GM23338 (cell line): ENCODE measurements around the gene UBL4A. TPM values are rescaled to one million over a fixed set of nuclear protein-coding genes. Genes with fewer than 3 reads are reported as not detected.

Experiments
- ATAC-seq: fragments of 200-7000 bp; cut with Tn5 transposase; 3 replicates; pipeline ENCODE4 v1.9.1; 2020
- DNase-seq: peaks from one replicate; pipeline ENCODE4 v3.0.0-alpha.2; 2015; ENCODE audit warnings: low spot score
- H2AFZ ChIP-seq: fragments of 200-600 bp; sonication (generic); 2 replicates; pipeline ENCODE4 v1.8.0; 2016; ENCODE audit warnings: antibody characterized with exemption, mild to moderate bottlenecking, moderate library complexity
- H3F3A ChIP-seq: fragments of 200-600 bp; sonication (generic); replicated peaks from 2 replicates; pipeline ENCODE4 v1.8.0; 2017; ENCODE audit warnings: antibody characterized with exemption, mixed run types, low read depth
- H3K27ac ChIP-seq: fragments of 200-600 bp; sonication (generic); 2 replicates; pipeline ENCODE4 v1.6.1; 2016; ENCODE audit warnings: low read depth
- H3K27me3 ChIP-seq: fragments of 200-600 bp; sonication (generic); 2 replicates; pipeline ENCODE4 v1.8.0; 2016; ENCODE audit warnings: mild to moderate bottlenecking, mixed run types, moderate library complexity; ENCODE audit not compliant: insufficient read depth
- H3K36me3 ChIP-seq: fragments of 200-600 bp; sonication (generic); 2 replicates; pipeline ENCODE4 v1.8.0; 2016; ENCODE audit warnings: mild to moderate bottlenecking; ENCODE audit not compliant: insufficient read depth
- H3K4me1 ChIP-seq: fragments of 200-600 bp; sonication (generic); 2 replicates; pipeline ENCODE4 v1.8.0; 2016; ENCODE audit warnings: mild to moderate bottlenecking, moderate library complexity; ENCODE audit not compliant: insufficient read depth
- H3K4me2 ChIP-seq: fragments of 200-600 bp; sonication (generic); 2 replicates; pipeline ENCODE4 v1.7.1; 2017; ENCODE audit warnings: mixed run types
- H3K4me3 ChIP-seq: fragments of 200-600 bp; sonication (generic); 2 replicates; pipeline ENCODE4 v1.6.1; 2016; ENCODE audit warnings: mixed run types
- H3K79me2 ChIP-seq: fragments of 200-600 bp; sonication (generic); replicated peaks from 2 replicates; pipeline ENCODE4 v1.8.0; 2017; ENCODE audit warnings: mild to moderate bottlenecking; ENCODE audit not compliant: insufficient read depth
- H3K9me2 ChIP-seq: fragments of 200-600 bp; sonication (generic); 2 replicates; pipeline ENCODE4 v1.8.0; 2017; ENCODE audit not compliant: insufficient read depth
- H4K20me1 ChIP-seq: fragments of 200-600 bp; sonication (generic); replicated peaks from 2 replicates; pipeline ENCODE4 v1.8.0; 2017; ENCODE audit warnings: mild to moderate bottlenecking; ENCODE audit not compliant: insufficient read depth
- H3K27ac Mint-ChIP-seq: 2 replicates; pipeline ENCODE4 v1.8.0; 2020; ENCODE audit warnings: inconsistent platforms, mild to moderate bottlenecking, moderate library complexity, mixed read lengths
- H3K27me3 Mint-ChIP-seq: 3 replicates; pipeline ENCODE4 v1.8.0; 2022; ENCODE audit warnings: low read depth, mild to moderate bottlenecking, moderate library complexity, mixed read lengths, inconsistent platforms; ENCODE audit not compliant: insufficient read depth, poor library complexity
- H3K36me3 Mint-ChIP-seq: 3 replicates; pipeline ENCODE4 v1.8.0; 2021; ENCODE audit warnings: low read depth, mild to moderate bottlenecking, inconsistent platforms, moderate library complexity, mixed read lengths
- H3K4me1 Mint-ChIP-seq: 3 replicates; pipeline ENCODE4 v1.8.0; 2020; ENCODE audit warnings: mild to moderate bottlenecking, inconsistent platforms, mixed read lengths
- H3K4me3 Mint-ChIP-seq: 3 replicates; pipeline ENCODE4 v1.8.0; 2021; ENCODE audit warnings: moderate library complexity, mild to moderate bottlenecking, inconsistent platforms, mixed read lengths
- H3K9me3 Mint-ChIP-seq: 3 replicates; pipeline ENCODE4 v1.8.0; 2020; ENCODE audit warnings: moderate library complexity, mild to moderate bottlenecking, inconsistent platforms, mixed read lengths
- CREB1 ChIP-seq: fragments of 250-450 bp; sonication (Bioruptor Pico); IDR thresholded peaks from 2 replicates; pipeline ENCODE4 v1.5.0; 2020; ENCODE audit warnings: low read depth, mild to moderate bottlenecking, moderate library complexity
- EZH2 ChIP-seq: fragments of 200-600 bp; sonication (generic); IDR thresholded peaks from one replicate; pipeline ENCODE4 v1.8.0; 2017; ENCODE audit warnings: antibody characterized with exemption, mild to moderate bottlenecking, low read depth; ENCODE audit not compliant: unreplicated experiment
- JUNB ChIP-seq: IDR thresholded peaks from one replicate; pipeline ENCODE4 v1.6.1; 2016; ENCODE audit warnings: antibody characterized with exemption; ENCODE audit not compliant: unreplicated experiment
- NANOG ChIP-seq: IDR thresholded peaks from 2 replicates; pipeline ENCODE4 v1.6.1; 2016; ENCODE audit warnings: antibody characterized with exemption, borderline replicate concordance
- POLR2AphosphoS5 ChIP-seq: IDR thresholded peaks from 2 replicates; pipeline ENCODE4 v1.6.1; 2016; ENCODE audit warnings: antibody characterized with exemption, low read depth
- STAT1 ChIP-seq: IDR thresholded peaks from one replicate; pipeline ENCODE4 v1.6.1; 2016; ENCODE audit warnings: antibody characterized with exemption; ENCODE audit not compliant: unreplicated experiment
- ZNF114 ChIP-seq: fragments of 250-450 bp; sonication (Bioruptor Pico); IDR thresholded peaks from 2 replicates; pipeline ENCODE4 v1.5.0; 2020; ENCODE audit warnings: mild to moderate bottlenecking, moderate library complexity
- ZNF331 ChIP-seq: fragments of 250-450 bp; sonication (Bioruptor Pico); IDR thresholded peaks from 2 replicates; pipeline ENCODE4 v1.5.0; 2020; ENCODE audit warnings: low read depth, mild to moderate bottlenecking, moderate library complexity
- polyA plus RNA-seq: library from polyadenylated mRNA; unstranded; fragments of >200 nt; fragmentation: Nextera tagmentation; extraction: Ambion mirVana; gene quantifications from 2 replicates; pipeline ENCODE4 v1.2.1, GENCODE V29; 2016
- total RNA-seq: library from RNA; depleted of rRNA; stranded (reverse); fragments of >200 nt; shearing (Covaris generic); gene quantifications from 2 replicates; pipeline ENCODE4 v1.2.3, GENCODE V29; 2014
- TF ChIP-seq, protein P1 (sequence below), 2 experiments: fragments of 200-600 bp in 1 of 2; sonication (generic) in 1 of 2; conservative IDR thresholded peaks; 2 replicates each; pipeline versions ENCODE4 v1.5.1 to v1.6.1; 2016 to 2017; ENCODE audit warnings: antibody characterized with exemption in 2 of 2, low read depth in 2 of 2, mild to moderate bottlenecking in 2 of 2, moderate library complexity in 1 of 2
- TF ChIP-seq, protein P2 (sequence below): fragments of 250-450 bp; sonication (Bioruptor Pico); IDR thresholded peaks from 2 replicates; pipeline ENCODE4 v1.5.0; 2020; ENCODE audit warnings: mild to moderate bottlenecking, moderate library complexity
- TF ChIP-seq, protein P3 (sequence below): IDR thresholded peaks from 2 replicates; pipeline ENCODE4 v1.6.1; 2016; ENCODE audit warnings: antibody characterized with exemption

UBL4A gene
- total and polyA plus RNA-seq, 2 experiments from 2014 or later: 15.6 to 43.7 TPM

DNA sequence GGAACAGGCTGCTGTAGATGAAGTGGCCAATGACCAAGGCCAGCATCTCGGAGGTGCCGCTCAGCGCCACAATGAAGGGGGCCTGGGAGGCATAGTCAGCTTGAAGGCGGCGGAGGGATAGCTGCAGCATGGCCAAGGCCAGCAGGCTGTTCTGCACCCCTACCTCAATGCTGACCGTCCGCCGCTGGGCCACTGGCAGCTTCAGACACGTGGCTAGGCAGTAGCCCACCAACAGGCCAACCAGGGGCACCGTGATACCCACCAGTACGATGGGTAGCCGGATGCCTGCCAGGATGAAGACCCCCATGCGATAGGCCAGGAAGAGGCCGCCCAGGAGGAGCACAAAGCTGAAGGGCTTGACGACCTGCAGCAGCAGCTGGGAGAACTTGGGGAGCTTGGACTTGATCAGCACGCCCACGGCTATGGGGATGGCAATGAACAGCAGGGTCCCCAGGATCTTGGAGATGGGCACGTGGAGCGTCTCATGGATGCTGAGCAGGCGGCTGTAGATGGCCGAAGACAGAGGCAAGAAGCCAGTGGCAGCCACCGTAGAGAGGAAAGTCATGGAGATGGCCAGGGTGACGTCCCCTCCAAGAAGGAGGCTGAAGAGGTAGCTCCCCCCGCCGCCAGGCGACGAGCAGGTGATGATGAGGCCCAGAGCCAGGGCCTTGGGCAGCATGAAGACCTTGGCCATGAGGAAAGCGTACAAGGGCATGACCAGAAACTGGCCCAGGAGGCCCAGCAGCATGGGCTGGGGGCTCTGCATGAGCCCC lies 1.3 kb upstream of the UBL4A start:
- H3K36me3 ChIP-seq: no peaks in the 10 kb centered on the region
- no peaks in the 10 kb centered on the region for H3K79me2 ChIP-seq
- Mint-ChIP-seq H3K4me1 (peaks cover 10% of the 10 kb centered on the region; the same call in 2 of the 3 replicates), H3K36me3 (peaks cover 5% of the 10 kb centered on the region; the same call in 2 of the 3 replicates), H3K9me3 (no peaks in the 10 kb centered on the region), H3K27me3 (peaks cover 17% of the 10 kb centered on the region), H3K27ac (no peak overlapping the region), H3K4me3 (peak overlapping the region; percentile 71)
- no peaks in the 10 kb centered on the region; the same call in 1 of the 2 replicates for H4K20me1 ChIP-seq
- ATAC-seq (no peak), DNase-seq (no peak)
- TF ChIP-seq CREB1 (CRISPR knock-in tag) (no peak), POLR2AphosphoS5 (no peak), STAT1 (no peak)
- H3K27me3 ChIP-seq: no peaks in the 10 kb centered on the region
- no peaks in the 10 kb centered on the region for H3F3A ChIP-seq
- no peak overlapping the region for H3K27ac ChIP-seq
- H3K9me2 ChIP-seq: no peaks in the 10 kb centered on the region
- no peak overlapping the region for H3K4me3 ChIP-seq
- H3K4me1 ChIP-seq: no peaks in the 10 kb centered on the region
- no peak overlapping the region; the same call in 1 of the 2 replicates for H3K4me2 ChIP-seq
- no peak overlapping the region for H2AFZ ChIP-seq

DNA sequence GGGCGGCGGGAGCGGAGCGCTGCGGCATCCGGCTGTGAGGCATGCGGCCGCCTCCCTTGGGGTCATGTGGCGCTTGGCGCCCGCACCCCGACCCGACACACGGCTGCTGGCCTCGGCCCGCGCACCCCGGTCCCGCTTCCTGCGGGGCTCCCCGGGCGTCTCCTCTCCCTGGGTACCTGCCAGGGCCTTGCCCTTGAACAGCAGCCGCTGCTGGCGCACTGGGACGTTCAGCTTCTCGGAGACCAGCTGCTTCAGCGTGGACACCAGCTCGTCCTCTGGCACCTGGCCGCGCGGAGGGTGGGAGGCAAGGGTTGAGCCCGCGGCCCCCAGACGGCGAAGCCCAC lies 391 bp downstream of the UBL4A start:
- H2AFZ ChIP-seq: no peak overlapping the region
- no peak; the same call in 2 of the 3 replicates for ATAC-seq
- peak; percentile 7 for DNase-seq
- TF ChIP-seq, protein P1, sequence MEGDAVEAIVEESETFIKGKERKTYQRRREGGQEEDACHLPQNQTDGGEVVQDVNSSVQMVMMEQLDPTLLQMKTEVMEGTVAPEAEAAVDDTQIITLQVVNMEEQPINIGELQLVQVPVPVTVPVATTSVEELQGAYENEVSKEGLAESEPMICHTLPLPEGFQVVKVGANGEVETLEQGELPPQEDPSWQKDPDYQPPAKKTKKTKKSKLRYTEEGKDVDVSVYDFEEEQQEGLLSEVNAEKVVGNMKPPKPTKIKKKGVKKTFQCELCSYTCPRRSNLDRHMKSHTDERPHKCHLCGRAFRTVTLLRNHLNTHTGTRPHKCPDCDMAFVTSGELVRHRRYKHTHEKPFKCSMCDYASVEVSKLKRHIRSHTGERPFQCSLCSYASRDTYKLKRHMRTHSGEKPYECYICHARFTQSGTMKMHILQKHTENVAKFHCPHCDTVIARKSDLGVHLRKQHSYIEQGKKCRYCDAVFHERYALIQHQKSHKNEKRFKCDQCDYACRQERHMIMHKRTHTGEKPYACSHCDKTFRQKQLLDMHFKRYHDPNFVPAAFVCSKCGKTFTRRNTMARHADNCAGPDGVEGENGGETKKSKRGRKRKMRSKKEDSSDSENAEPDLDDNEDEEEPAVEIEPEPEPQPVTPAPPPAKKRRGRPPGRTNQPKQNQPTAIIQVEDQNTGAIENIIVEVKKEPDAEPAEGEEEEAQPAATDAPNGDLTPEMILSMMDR (conservative IDR thresholded peaks at IDR 0.05; ENCODE audit: low read depth in 2 of 2): no peak
- TF ChIP-seq EZH2 (no peak), ZNF331 (no peak), CREB1 (CRISPR knock-in tag) (no peak), ZNF114 (CRISPR knock-in tag) (no peak), NANOG (no peak), JUNB (no peak), POLR2AphosphoS5 (no peak)
- TF ChIP-seq, protein P2, sequence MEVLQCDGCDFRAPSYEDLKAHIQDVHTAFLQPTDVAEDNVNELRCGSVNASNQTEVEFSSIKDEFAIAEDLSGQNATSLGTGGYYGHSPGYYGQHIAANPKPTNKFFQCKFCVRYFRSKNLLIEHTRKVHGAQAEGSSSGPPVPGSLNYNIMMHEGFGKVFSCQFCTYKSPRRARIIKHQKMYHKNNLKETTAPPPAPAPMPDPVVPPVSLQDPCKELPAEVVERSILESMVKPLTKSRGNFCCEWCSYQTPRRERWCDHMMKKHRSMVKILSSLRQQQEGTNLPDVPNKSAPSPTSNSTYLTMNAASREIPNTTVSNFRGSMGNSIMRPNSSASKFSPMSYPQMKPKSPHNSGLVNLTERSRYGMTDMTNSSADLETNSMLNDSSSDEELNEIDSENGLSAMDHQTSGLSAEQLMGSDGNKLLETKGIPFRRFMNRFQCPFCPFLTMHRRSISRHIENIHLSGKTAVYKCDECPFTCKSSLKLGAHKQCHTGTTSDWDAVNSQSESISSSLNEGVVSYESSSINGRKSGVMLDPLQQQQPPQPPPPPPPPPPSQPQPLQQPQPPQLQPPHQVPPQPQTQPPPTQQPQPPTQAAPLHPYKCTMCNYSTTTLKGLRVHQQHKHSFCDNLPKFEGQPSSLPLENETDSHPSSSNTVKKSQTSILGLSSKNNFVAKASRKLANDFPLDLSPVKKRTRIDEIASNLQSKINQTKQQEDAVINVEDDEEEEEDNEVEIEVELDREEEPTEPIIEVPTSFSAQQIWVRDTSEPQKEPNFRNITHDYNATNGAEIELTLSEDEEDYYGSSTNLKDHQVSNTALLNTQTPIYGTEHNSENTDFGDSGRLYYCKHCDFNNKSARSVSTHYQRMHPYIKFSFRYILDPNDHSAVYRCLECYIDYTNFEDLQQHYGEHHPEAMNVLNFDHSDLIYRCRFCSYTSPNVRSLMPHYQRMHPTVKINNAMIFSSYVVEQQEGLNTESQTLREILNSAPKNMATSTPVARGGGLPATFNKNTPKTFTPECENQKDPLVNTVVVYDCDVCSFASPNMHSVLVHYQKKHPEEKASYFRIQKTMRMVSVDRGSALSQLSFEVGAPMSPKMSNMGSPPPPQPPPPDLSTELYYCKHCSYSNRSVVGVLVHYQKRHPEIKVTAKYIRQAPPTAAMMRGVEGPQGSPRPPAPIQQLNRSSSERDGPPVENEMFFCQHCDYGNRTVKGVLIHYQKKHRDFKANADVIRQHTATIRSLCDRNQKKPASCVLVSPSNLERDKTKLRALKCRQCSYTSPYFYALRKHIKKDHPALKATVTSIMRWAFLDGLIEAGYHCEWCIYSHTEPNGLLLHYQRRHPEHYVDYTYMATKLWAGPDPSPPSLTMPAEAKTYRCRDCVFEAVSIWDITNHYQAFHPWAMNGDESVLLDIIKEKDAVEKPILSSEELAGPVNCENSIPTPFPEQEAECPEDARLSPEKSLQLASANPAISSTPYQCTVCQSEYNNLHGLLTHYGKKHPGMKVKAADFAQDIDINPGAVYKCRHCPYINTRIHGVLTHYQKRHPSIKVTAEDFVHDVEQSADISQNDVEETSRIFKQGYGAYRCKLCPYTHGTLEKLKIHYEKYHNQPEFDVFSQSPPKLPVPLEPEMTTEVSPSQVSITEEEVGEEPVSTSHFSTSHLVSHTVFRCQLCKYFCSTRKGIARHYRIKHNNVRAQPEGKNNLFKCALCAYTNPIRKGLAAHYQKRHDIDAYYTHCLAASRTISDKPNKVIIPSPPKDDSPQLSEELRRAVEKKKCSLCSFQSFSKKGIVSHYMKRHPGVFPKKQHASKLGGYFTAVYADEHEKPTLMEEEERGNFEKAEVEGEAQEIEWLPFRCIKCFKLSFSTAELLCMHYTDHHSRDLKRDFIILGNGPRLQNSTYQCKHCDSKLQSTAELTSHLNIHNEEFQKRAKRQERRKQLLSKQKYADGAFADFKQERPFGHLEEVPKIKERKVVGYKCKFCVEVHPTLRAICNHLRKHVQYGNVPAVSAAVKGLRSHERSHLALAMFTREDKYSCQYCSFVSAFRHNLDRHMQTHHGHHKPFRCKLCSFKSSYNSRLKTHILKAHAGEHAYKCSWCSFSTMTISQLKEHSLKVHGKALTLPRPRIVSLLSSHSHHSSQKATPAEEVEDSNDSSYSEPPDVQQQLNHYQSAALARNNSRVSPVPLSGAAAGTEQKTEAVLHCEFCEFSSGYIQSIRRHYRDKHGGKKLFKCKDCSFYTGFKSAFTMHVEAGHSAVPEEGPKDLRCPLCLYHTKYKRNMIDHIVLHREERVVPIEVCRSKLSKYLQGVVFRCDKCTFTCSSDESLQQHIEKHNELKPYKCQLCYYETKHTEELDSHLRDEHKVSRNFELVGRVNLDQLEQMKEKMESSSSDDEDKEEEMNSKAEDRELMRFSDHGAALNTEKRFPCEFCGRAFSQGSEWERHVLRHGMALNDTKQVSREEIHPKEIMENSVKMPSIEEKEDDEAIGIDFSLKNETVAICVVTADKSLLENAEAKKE (CRISPR knock-in tag): no peak
- TF ChIP-seq, protein P3, sequence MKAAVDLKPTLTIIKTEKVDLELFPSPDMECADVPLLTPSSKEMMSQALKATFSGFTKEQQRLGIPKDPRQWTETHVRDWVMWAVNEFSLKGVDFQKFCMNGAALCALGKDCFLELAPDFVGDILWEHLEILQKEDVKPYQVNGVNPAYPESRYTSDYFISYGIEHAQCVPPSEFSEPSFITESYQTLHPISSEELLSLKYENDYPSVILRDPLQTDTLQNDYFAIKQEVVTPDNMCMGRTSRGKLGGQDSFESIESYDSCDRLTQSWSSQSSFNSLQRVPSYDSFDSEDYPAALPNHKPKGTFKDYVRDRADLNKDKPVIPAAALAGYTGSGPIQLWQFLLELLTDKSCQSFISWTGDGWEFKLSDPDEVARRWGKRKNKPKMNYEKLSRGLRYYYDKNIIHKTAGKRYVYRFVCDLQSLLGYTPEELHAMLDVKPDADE: no peak

More for the DNA sequence above, 391 bp downstream of the UBL4A start:
- Mint-ChIP-seq H3K4me1 (peaks cover 10% of the 10 kb centered on the region; the same call in 2 of the 3 replicates), H3K27me3 (peaks cover 15% of the 10 kb centered on the region), H3K36me3 (peaks cover 5% of the 10 kb centered on the region; the same call in 2 of the 3 replicates), H3K4me3 (no peak overlapping the region; the same call in 2 of the 3 replicates), H3K27ac (no peak overlapping the region), H3K9me3 (no peaks in the 10 kb centered on the region)
- no peaks in the 10 kb centered on the region for H3K27me3 ChIP-seq
- H3K4me1 ChIP-seq: no peaks in the 10 kb centered on the region
- H3K4me2 ChIP-seq: peak overlapping the region; percentile 80
- H3K4me3 ChIP-seq: peak overlapping the region; percentile 56
- H3K79me2 ChIP-seq: no peaks in the 10 kb centered on the region
- H3K27ac ChIP-seq: no peak overlapping the region
- H3K9me2 ChIP-seq: no peaks in the 10 kb centered on the region
- H4K20me1 ChIP-seq: no peaks in the 10 kb centered on the region; the same call in 1 of the 2 replicates
- no peaks in the 10 kb centered on the region for H3F3A ChIP-seq
- H3K36me3 ChIP-seq: no peaks in the 10 kb centered on the region
